ENCODE measurements around the gene KCTD20. TPM values are rescaled to one million over a fixed set of nuclear protein-coding genes. Genes with fewer than 3 reads are reported as not detected.

Gene KCTD20
- total RNA-seq, 1 donor from 2014 or later = 41.3 TPM

DNA sequence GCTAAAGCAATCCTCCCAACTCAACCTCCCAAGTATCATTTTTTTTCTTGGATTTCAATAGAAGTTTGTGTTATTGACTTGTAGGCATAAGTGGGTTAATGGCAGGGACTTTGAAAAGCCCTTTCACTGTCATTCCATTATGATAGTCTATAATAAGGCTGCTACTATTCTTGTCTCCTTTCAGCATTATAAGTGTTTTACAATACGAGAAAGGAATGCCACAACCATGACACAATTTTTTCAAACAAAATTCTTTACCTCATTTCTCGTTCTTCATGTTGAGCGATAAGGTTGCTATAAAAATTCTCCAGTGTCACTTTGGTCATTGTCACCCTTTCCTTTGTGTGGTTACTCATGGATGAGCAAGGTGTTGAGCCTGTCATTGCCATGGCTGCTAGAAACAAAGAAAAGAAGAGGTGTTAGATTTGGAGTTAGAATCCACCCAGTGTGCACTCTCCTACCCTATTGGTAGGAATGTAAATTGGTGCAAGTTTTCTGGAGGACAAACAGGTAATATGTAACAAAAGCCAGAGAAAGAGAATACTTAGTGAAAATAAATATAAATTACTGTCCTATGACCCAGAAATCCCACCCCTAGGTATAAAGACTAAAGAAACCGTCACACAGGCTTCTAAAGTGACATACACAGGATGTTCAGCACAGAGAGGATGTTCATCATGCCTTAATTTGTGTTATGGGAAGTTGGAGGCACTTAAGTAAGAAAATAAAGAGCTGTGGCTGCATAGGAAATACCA, 97.2 kb downstream of the KCTD20 start:
- Histone ChIP-seq H2AFZ (replicated peaks) (no peak overlapping the region), H3F3A (ENCODE audit: low read depth) (no peaks in the 10 kb centered on the region), H3K4me2 (no peak overlapping the region), H3K9me3 (ENCODE audit: low read depth) (no peaks in the 10 kb centered on the region), H4K20me1 (ENCODE audit: low read depth) (peaks cover 15% of the 10 kb centered on the region), H3K27ac (no peak overlapping the region), H3K4me3 (no peak overlapping the region), H3K36me3 (peaks cover 9% of the 10 kb centered on the region), H3K9ac (no peak overlapping the region), H3K27me3 (no peaks in the 10 kb centered on the region), H3K4me1 (peaks cover 4% of the 10 kb centered on the region), H3K79me2 (ENCODE audit: low read depth) (peaks cover 82% of the 10 kb centered on the region)
- peaks cover 8% of the 10 kb centered on the region for H3K4me1 Mint-ChIP-seq
- no peak for DNase-seq (ENCODE audit: low spot score)
- TF ChIP-seq, protein P1, sequence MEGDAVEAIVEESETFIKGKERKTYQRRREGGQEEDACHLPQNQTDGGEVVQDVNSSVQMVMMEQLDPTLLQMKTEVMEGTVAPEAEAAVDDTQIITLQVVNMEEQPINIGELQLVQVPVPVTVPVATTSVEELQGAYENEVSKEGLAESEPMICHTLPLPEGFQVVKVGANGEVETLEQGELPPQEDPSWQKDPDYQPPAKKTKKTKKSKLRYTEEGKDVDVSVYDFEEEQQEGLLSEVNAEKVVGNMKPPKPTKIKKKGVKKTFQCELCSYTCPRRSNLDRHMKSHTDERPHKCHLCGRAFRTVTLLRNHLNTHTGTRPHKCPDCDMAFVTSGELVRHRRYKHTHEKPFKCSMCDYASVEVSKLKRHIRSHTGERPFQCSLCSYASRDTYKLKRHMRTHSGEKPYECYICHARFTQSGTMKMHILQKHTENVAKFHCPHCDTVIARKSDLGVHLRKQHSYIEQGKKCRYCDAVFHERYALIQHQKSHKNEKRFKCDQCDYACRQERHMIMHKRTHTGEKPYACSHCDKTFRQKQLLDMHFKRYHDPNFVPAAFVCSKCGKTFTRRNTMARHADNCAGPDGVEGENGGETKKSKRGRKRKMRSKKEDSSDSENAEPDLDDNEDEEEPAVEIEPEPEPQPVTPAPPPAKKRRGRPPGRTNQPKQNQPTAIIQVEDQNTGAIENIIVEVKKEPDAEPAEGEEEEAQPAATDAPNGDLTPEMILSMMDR (IDR thresholded peaks at IDR 0.05) = no peak
- H3K9me3 Mint-ChIP-seq = no peaks in the 10 kb centered on the region
- H3K27me3 Mint-ChIP-seq (ENCODE audit: insufficient read depth, low read depth) = no peaks in the 10 kb centered on the region
- no peak overlapping the region for H3K27ac Mint-ChIP-seq
- H3K4me3 Mint-ChIP-seq = no peak overlapping the region
- peaks cover 33% of the 10 kb centered on the region for H3K36me3 Mint-ChIP-seq

Small RNAs within 50 kb of the gene (small RNA-seq; reads per million reads assigned to genes)
- gene RN7SL502P = not detected

Other genes with a start within 250 kb of the KCTD20 start
- 14.1 and 25.6 TPM in 2 replicates for gene BRPF3, start 246.3 kb upstream of the KCTD20 start, total RNA-seq (ENCODE audit: low replicate concordance)
- not detected in 2 replicates for gene PNPLA1, start 172.9 kb upstream of the KCTD20 start, total RNA-seq (ENCODE audit: low replicate concordance)
- gene BNIP5, start 106.1 kb upstream of the KCTD20 start, total RNA-seq (ENCODE audit: low replicate concordance) = not detected in 2 replicates
- gene ETV7, start 55.3 kb upstream of the KCTD20 start, total RNA-seq (ENCODE audit: low replicate concordance) = 0.09 and 0.11 TPM in 2 replicates
- gene PXT1, start 146 bp upstream of the KCTD20 start, total RNA-seq (ENCODE audit: low replicate concordance) = not detected in 2 replicates
- 26.1 and 31.9 TPM in 2 replicates for gene STK38, start 104.5 kb downstream of the KCTD20 start, total RNA-seq (ENCODE audit: low replicate concordance)
- gene SRSF3, start 151.4 kb downstream of the KCTD20 start, total RNA-seq (ENCODE audit: low replicate concordance) = 267 and 297 TPM in 2 replicates
- gene CDKN1A, start 235.7 kb downstream of the KCTD20 start, total RNA-seq (ENCODE audit: low replicate concordance) = 7.0 and 14.1 TPM in 2 replicates

All from neural progenitor cell (in vitro differentiated cells).